IMR-90 (cell line): ENCODE data around the gene CCL2.

Experiments used
- BHLHE40 ChIP-seq: fragments of 150-350 bp; IDR thresholded peaks from 2 replicates; pipeline ENCODE4 v1.6.1; 2016; ENCODE audit warnings: mild to moderate bottlenecking, low read depth, low read length
- CEBPB ChIP-seq: IDR thresholded peaks from 2 replicates; pipeline ENCODE4 v1.6.1; 2012; ENCODE audit warnings: low read depth, low read length, improper control_type of control experiment
- CHD1 ChIP-seq: IDR thresholded peaks from 2 replicates; pipeline ENCODE4 v1.6.1; 2012; ENCODE audit warnings: low read depth, low read length, improper control_type of control experiment
- ELK1 ChIP-seq: fragments of 150-350 bp; IDR thresholded peaks from 2 replicates; pipeline ENCODE4 v1.6.1; 2016; ENCODE audit warnings: low read depth, mild to moderate bottlenecking, low read length, moderate library complexity, borderline replicate concordance
- FOS ChIP-seq: fragments of 150-350 bp; IDR thresholded peaks from 2 replicates; pipeline ENCODE4 v1.6.1; 2016; ENCODE audit warnings: low read depth, low read length
- MAFK ChIP-seq: IDR thresholded peaks from 2 replicates; pipeline ENCODE4 v1.6.1; 2012; ENCODE audit warnings: low read depth, low read length, improper control_type of control experiment
- MAZ ChIP-seq: IDR thresholded peaks from 2 replicates; pipeline ENCODE4 v1.6.1; 2012; ENCODE audit warnings: low read depth, mild to moderate bottlenecking, low read length, improper control_type of control experiment, moderate library complexity, borderline replicate concordance
- MXI1 ChIP-seq: IDR thresholded peaks from 2 replicates; pipeline ENCODE4 v1.6.1; 2012; ENCODE audit warnings: low read depth, mild to moderate bottlenecking, low read length, moderate library complexity, borderline replicate concordance
- POLR2A ChIP-seq: IDR thresholded peaks from 2 replicates; pipeline ENCODE4 v1.6.1; 2012; ENCODE audit warnings: mild to moderate bottlenecking, low read depth, low read length
- RCOR1 ChIP-seq: IDR thresholded peaks from 2 replicates; pipeline ENCODE4 v1.6.1; 2012; ENCODE audit warnings: mild to moderate bottlenecking, low read length, improper control_type of control experiment; ENCODE audit not compliant: insufficient replicate concordance
- RFX5 ChIP-seq: IDR thresholded peaks from 2 replicates; pipeline ENCODE4 v1.8.0; 2012; ENCODE audit warnings: low read depth, mild to moderate bottlenecking, low read length, moderate library complexity
- SMC3 ChIP-seq: fragments of 150-350 bp; IDR thresholded peaks from 2 replicates; pipeline ENCODE4 v1.6.1; 2016; ENCODE audit warnings: low read depth, mild to moderate bottlenecking, antibody characterized with exemption, low read length, moderate library complexity
- USF2 ChIP-seq: fragments of 150-350 bp; IDR thresholded peaks from 2 replicates; pipeline ENCODE4 v1.6.1; 2017; ENCODE audit warnings: mild to moderate bottlenecking, antibody characterized with exemption, low read length, low read depth
- TF ChIP-seq, protein P1 (sequence below): conservative IDR thresholded peaks from 2 replicates; pipeline ENCODE4 v1.5.1; 2012; ENCODE audit warnings: mild to moderate bottlenecking, low read depth, low read length, improper control_type of control experiment

GRCh38 chr17:34219405-34219804, 35.7 kb upstream of the CCL2 start:
- TF ChIP-seq RFX5 (no peak), BHLHE40 (no peak), FOS (no peak), POLR2A (no peak), USF2 (no peak), ELK1 (no peak), MAZ (no peak), SMC3 (no peak), MAFK (no peak), CEBPB (no peak), MXI1 (no peak), RCOR1 (no peak), CHD1 (no peak)
- TF ChIP-seq, protein P1, sequence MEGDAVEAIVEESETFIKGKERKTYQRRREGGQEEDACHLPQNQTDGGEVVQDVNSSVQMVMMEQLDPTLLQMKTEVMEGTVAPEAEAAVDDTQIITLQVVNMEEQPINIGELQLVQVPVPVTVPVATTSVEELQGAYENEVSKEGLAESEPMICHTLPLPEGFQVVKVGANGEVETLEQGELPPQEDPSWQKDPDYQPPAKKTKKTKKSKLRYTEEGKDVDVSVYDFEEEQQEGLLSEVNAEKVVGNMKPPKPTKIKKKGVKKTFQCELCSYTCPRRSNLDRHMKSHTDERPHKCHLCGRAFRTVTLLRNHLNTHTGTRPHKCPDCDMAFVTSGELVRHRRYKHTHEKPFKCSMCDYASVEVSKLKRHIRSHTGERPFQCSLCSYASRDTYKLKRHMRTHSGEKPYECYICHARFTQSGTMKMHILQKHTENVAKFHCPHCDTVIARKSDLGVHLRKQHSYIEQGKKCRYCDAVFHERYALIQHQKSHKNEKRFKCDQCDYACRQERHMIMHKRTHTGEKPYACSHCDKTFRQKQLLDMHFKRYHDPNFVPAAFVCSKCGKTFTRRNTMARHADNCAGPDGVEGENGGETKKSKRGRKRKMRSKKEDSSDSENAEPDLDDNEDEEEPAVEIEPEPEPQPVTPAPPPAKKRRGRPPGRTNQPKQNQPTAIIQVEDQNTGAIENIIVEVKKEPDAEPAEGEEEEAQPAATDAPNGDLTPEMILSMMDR, result no peak
